A673 (cell line): Measurements from ENCODE around the gene ANK3. TPM values are rescaled to one million over a fixed set of nuclear protein-coding genes. Genes with fewer than 3 reads are reported as not detected.

Source experiments
- BruUV-seq: library from RNA; stranded (reverse); fragments of 400-500 nt; replicated peaks from 2 replicates; lab custom pipeline; 2021; lab: Mats Ljungman, UMichigan
- CTCF ChIA-PET: fragments of 300-600 bp; sonication (Branson Sonifier 250); formaldehyde crosslinking; loops from one replicate; lab custom pipeline; 2022; ENCODE audit warnings: antibody characterized with exemption; lab: Charles Lee
- POLR2A ChIA-PET: fragments of 300-600 bp; sonication (Branson Sonifier 250); formaldehyde crosslinking; loops from one replicate; lab custom pipeline; 2022; ENCODE audit warnings: antibody characterized with exemption; ENCODE audit not compliant: low non-redundant PET; lab: Charles Lee
- DNase-seq: peaks from one replicate; pipeline ENCODE4 v3.0.0-alpha.2; 2015; ENCODE audit warnings: low spot score
- H3K27ac ChIP-seq: fragments of 200-600 bp; sonication (generic); 2 replicates; pipeline ENCODE4 v1.5.1; 2016; ENCODE audit warnings: mixed run types, low read depth, mild to moderate bottlenecking, mixed read lengths, antibody characterized with exemption, low read length; ENCODE audit not compliant: poor library complexity, severe bottlenecking
- H3K27me3 ChIP-seq: fragments of 200-600 bp; sonication (generic); replicated peaks from 2 replicates; pipeline ENCODE4 v1.6.1; 2017; ENCODE audit warnings: mixed run types, low read depth, mild to moderate bottlenecking, mixed read lengths, antibody characterized with exemption, low read length; ENCODE audit not compliant: insufficient read depth, poor library complexity
- H3K36me3 ChIP-seq: fragments of 200-600 bp; sonication (generic); 2 replicates; pipeline ENCODE4 v1.6.1; 2016; ENCODE audit warnings: mixed run types, mild to moderate bottlenecking, mixed read lengths, antibody characterized with exemption, low read length; ENCODE audit not compliant: insufficient read depth, poor library complexity, severe bottlenecking
- H3K4me1 ChIP-seq: fragments of 200-600 bp; sonication (generic); 2 replicates; pipeline ENCODE4 v1.6.1; 2017; ENCODE audit warnings: mixed run types, mild to moderate bottlenecking, mixed read lengths, antibody characterized with exemption, low read length; ENCODE audit not compliant: insufficient read depth, poor library complexity, severe bottlenecking
- H3K4me3 ChIP-seq: fragments of 200-600 bp; sonication (generic); 2 replicates; pipeline ENCODE4 v1.5.1; 2016; ENCODE audit warnings: low read depth, mixed run types, mild to moderate bottlenecking, mixed read lengths, low read length; ENCODE audit not compliant: poor library complexity, severe bottlenecking
- H3K9me3 ChIP-seq: fragments of 200-600 bp; sonication (generic); 2 replicates; pipeline ENCODE4 v1.6.1; 2016; ENCODE audit warnings: mixed run types, low read depth, mild to moderate bottlenecking, mixed read lengths, antibody characterized with exemption, low read length; ENCODE audit not compliant: poor library complexity, severe bottlenecking
- EZH2 ChIP-seq: fragments of 200-600 bp; sonication (generic); IDR thresholded peaks from 2 replicates; pipeline ENCODE4 v1.6.1; 2017; ENCODE audit warnings: borderline replicate concordance, low read depth, mild to moderate bottlenecking, mixed read lengths, antibody characterized with exemption, low read length; ENCODE audit not compliant: poor library complexity, severe bottlenecking
- intact Hi-C: fragments of 100-400 bp; cut with micrococcal nuclease; formaldehyde crosslinking; loops from one replicate; pipeline ENCODE4 v1.10.0; 2022; ENCODE audit not compliant: unreplicated experiment
- total RNA-seq: library from RNA; stranded (reverse); gene quantifications from 2 replicates; pipeline ENCODE4 v1.2.3, GENCODE V29; 2021
- TF ChIP-seq, protein P1 (sequence below): fragments of 300-800, 200-600 bp; sonication (generic); conservative IDR thresholded peaks from 2 replicates; pipeline ENCODE4 v1.5.1; 2017; ENCODE audit warnings: low read depth, mild to moderate bottlenecking, antibody characterized with exemption, low read length, moderate library complexity, mixed read lengths

Gene ANK3
- total RNA-seq, 1 experiment from 2014 or later = 13.5 TPM

DNA sequence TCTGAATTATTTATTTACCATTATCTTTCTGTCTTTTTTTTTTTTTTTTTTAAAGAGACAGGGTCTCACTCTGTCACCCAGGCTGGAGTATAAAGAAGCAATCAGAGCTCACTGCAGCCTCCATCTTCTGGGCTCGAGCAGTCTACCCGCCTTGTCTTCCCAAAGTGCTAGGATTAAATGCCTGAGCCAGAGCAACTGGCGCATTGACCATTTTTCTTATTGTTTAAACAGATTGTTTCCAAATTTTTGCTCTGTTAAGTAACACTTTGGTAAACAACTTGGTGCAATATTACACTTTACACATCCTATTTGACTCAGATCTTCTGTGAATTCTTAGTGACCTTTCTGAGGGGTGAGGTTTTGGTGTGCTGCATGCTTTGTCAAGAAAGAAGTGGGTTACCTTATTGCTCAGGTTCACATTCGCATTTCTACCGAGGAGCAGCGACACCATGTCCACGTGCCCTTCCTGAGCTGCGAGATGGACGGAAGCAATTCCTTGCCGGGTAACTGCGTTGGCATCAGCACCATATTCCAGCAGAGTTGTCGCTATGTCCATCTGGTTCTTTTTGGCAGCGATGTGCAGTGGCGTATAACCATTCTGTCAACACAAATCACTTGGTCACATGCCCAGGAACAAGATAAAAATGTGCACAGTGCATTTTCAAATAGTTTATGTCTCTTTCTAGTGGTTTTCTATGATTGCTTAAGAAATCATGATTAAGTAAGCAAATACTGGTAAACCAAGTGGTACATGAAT lies 203.2 kb downstream of the ANK3 start:
- no peaks in the 10 kb centered on the region for H3K27me3 ChIP-seq
- POLR2A ChIA-PET = interaction anchor here (0.6 kb wide), 1 partner anchor 280 kb away, joined by 14 read pairs; the partner anchor contains the start of gene CCDC6
- no peaks in the 10 kb centered on the region for H3K9me3 ChIP-seq
- no peaks in the 10 kb centered on the region for H3K36me3 ChIP-seq
- intact Hi-C loops = no loop called here
- CTCF ChIA-PET = no interaction called here
- no peak overlapping the region for H3K27ac ChIP-seq
- TF ChIP-seq, protein P1, sequence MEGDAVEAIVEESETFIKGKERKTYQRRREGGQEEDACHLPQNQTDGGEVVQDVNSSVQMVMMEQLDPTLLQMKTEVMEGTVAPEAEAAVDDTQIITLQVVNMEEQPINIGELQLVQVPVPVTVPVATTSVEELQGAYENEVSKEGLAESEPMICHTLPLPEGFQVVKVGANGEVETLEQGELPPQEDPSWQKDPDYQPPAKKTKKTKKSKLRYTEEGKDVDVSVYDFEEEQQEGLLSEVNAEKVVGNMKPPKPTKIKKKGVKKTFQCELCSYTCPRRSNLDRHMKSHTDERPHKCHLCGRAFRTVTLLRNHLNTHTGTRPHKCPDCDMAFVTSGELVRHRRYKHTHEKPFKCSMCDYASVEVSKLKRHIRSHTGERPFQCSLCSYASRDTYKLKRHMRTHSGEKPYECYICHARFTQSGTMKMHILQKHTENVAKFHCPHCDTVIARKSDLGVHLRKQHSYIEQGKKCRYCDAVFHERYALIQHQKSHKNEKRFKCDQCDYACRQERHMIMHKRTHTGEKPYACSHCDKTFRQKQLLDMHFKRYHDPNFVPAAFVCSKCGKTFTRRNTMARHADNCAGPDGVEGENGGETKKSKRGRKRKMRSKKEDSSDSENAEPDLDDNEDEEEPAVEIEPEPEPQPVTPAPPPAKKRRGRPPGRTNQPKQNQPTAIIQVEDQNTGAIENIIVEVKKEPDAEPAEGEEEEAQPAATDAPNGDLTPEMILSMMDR = no peak
- TF ChIP-seq EZH2 = no peak
- H3K4me1 ChIP-seq = no peaks in the 10 kb centered on the region
- H3K4me3 ChIP-seq = no peak overlapping the region
- BruUV-seq = no TSS peak
- DNase-seq = no peak

DNA sequence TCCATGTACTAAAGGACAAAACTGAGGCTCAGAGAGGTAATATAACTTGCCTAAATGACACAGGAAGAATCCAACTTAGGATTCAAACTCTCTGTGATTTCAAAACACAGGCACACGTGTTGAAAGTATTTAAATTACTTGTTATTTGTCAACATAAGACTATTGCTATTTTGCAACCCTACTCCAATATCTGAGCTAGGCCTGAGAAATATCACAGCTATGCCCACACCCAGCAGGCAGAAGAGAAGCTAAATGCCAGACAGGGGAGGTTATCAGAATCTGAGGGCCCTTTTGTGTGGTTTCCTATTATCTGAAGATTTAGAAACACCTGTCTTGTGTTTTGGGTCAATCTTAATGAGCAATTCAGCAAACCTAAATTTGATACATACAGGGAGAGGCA lies 204.3 kb downstream of the ANK3 start:
- TF ChIP-seq, protein P1 = no peak
- no peak for TF ChIP-seq EZH2
- Histone ChIP-seq H3K27ac (no peak overlapping the region), H3K36me3 (no peaks in the 10 kb centered on the region), H3K9me3 (no peaks in the 10 kb centered on the region), H3K4me3 (no peak overlapping the region), H3K4me1 (no peaks in the 10 kb centered on the region), H3K27me3 (no peaks in the 10 kb centered on the region)
- no TSS peak for BruUV-seq
- CTCF ChIA-PET = no interaction called here
- intact Hi-C loops = no loop called here
- POLR2A ChIA-PET = no interaction called here
- DNase-seq = no peak

DNA sequence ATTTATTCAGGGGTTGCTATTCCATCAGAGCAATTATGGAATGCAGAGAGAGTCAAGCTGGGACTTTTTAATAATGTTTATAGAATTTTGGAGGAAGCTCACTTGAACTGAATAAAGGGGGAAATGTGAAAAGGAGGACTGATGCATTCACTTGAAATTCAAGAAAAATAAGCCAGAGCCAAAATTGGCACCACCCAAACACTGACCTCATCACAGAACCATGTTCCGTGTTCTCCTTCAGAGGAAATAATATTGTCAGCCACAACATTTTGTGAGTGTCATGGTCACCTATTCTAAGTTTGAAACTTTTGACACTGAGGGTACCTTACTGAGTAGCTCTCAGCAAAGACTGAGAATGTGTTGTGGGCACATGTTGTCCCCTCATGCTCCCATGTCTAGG lies 207.0 kb downstream of the ANK3 start:
- ChIA-PET POLR2A (no interaction called here), CTCF (no interaction called here)
- no peak for DNase-seq
- Histone ChIP-seq H3K36me3 (no peaks in the 10 kb centered on the region), H3K9me3 (no peaks in the 10 kb centered on the region), H3K27ac (no peak overlapping the region), H3K27me3 (no peaks in the 10 kb centered on the region), H3K4me1 (no peaks in the 10 kb centered on the region), H3K4me3 (no peak overlapping the region)
- intact Hi-C loops = no loop called here
- no peak for TF ChIP-seq EZH2
- TF ChIP-seq, protein P1 = no peak
- no TSS peak for BruUV-seq
